ENCODE results near the gene MED8. TPM values are rescaled to one million over a fixed set of nuclear protein-coding genes. Genes with fewer than 3 reads are reported as not detected.

The MED8 gene
- total and polyA plus RNA-seq, 2 of the 13 experiments (the other 11 are each of a cell fraction or from before 2014, with no cell fraction given) = 16.9 to 77.4 TPM

- no peak for TF ChIP-seq CEBPB (IDR thresholded peaks at IDR 0.05; ENCODE audit: borderline replicate concordance, low read depth, low read length)
- peak; percentile 91 for TF ChIP-seq ZNF598 (CRISPR knock-in tag; IDR thresholded peaks at IDR 0.05; ENCODE audit: borderline replicate concordance)
- TF ChIP-seq, protein P1, sequence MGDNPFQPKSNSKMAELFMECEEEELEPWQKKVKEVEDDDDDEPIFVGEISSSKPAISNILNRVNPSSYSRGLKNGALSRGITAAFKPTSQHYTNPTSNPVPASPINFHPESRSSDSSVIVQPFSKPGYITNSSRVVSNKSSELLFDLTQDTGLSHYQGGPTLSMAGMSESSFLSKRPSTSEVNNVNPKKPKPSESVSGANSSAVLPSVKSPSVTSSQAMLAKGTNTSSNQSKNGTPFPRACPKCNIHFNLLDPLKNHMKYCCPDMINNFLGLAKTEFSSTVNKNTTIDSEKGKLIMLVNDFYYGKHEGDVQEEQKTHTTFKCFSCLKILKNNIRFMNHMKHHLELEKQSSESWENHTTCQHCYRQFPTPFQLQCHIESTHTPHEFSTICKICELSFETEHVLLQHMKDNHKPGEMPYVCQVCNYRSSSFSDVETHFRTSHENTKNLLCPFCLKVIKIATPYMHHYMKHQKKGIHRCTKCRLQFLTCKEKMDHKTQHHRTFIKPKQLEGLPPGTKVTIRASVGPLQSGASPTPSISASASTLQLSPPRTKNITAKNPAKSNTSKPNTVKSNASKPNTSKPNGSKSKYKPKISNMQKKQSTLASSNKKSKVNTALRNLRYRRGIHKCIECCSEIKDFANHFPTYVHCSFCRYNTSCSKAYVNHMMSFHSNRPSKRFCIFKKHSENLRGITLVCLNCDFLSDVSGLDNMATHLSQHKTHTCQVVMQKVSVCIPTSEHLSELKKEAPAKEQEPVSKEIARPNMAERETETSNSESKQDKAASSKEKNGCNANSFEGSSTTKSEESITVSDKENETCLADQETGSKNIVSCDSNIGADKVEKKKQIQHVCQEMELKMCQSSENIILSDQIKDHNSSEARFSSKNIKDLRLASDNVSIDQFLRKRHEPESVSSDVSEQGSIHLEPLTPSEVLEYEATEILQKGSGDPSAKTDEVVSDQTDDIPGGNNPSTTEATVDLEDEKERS (CRISPR knock-in tag; IDR thresholded peaks at IDR 0.05) = no peak
- 0 out of 2 replicates have a peak, but pooled peaks have one; percentile 63 for TF ChIP-seq ZNF343 (CRISPR knock-in tag; IDR thresholded peaks at IDR 0.05)
- TF ChIP-seq PHF5A (CRISPR knock-in tag; IDR thresholded peaks at IDR 0.05; ENCODE audit: low read depth, unreplicated experiment) = no peak
- TF ChIP-seq ZNF275 (CRISPR knock-in tag; IDR thresholded peaks at IDR 0.05; ENCODE audit: borderline replicate concordance) = no peak
- TF ChIP-seq, protein P2, sequence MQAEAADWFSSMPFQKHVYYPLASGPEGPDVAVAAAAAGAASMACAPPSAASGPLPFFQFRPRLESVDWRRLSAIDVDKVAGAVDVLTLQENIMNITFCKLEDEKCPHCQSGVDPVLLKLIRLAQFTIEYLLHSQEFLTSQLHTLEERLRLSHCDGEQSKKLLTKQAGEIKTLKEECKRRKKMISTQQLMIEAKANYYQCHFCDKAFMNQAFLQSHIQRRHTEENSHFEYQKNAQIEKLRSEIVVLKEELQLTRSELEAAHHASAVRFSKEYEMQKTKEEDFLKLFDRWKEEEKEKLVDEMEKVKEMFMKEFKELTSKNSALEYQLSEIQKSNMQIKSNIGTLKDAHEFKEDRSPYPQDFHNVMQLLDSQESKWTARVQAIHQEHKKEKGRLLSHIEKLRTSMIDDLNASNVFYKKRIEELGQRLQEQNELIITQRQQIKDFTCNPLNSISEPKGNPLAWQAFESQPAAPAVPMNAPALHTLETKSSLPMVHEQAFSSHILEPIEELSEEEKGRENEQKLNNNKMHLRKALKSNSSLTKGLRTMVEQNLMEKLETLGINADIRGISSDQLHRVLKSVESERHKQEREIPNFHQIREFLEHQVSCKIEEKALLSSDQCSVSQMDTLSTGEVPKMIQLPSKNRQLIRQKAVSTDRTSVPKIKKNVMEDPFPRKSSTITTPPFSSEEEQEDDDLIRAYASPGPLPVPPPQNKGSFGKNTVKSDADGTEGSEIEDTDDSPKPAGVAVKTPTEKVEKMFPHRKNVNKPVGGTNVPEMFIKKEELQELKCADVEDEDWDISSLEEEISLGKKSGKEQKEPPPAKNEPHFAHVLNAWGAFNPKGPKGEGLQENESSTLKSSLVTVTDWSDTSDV (CRISPR knock-in tag; IDR thresholded peaks at IDR 0.05) = no peak
- peak; percentile 72; the same call in 1 of the 2 replicates for TF ChIP-seq ZSCAN29 (CRISPR knock-in tag; conservative IDR thresholded peaks at IDR 0.05)
- TF ChIP-seq, protein P3, sequence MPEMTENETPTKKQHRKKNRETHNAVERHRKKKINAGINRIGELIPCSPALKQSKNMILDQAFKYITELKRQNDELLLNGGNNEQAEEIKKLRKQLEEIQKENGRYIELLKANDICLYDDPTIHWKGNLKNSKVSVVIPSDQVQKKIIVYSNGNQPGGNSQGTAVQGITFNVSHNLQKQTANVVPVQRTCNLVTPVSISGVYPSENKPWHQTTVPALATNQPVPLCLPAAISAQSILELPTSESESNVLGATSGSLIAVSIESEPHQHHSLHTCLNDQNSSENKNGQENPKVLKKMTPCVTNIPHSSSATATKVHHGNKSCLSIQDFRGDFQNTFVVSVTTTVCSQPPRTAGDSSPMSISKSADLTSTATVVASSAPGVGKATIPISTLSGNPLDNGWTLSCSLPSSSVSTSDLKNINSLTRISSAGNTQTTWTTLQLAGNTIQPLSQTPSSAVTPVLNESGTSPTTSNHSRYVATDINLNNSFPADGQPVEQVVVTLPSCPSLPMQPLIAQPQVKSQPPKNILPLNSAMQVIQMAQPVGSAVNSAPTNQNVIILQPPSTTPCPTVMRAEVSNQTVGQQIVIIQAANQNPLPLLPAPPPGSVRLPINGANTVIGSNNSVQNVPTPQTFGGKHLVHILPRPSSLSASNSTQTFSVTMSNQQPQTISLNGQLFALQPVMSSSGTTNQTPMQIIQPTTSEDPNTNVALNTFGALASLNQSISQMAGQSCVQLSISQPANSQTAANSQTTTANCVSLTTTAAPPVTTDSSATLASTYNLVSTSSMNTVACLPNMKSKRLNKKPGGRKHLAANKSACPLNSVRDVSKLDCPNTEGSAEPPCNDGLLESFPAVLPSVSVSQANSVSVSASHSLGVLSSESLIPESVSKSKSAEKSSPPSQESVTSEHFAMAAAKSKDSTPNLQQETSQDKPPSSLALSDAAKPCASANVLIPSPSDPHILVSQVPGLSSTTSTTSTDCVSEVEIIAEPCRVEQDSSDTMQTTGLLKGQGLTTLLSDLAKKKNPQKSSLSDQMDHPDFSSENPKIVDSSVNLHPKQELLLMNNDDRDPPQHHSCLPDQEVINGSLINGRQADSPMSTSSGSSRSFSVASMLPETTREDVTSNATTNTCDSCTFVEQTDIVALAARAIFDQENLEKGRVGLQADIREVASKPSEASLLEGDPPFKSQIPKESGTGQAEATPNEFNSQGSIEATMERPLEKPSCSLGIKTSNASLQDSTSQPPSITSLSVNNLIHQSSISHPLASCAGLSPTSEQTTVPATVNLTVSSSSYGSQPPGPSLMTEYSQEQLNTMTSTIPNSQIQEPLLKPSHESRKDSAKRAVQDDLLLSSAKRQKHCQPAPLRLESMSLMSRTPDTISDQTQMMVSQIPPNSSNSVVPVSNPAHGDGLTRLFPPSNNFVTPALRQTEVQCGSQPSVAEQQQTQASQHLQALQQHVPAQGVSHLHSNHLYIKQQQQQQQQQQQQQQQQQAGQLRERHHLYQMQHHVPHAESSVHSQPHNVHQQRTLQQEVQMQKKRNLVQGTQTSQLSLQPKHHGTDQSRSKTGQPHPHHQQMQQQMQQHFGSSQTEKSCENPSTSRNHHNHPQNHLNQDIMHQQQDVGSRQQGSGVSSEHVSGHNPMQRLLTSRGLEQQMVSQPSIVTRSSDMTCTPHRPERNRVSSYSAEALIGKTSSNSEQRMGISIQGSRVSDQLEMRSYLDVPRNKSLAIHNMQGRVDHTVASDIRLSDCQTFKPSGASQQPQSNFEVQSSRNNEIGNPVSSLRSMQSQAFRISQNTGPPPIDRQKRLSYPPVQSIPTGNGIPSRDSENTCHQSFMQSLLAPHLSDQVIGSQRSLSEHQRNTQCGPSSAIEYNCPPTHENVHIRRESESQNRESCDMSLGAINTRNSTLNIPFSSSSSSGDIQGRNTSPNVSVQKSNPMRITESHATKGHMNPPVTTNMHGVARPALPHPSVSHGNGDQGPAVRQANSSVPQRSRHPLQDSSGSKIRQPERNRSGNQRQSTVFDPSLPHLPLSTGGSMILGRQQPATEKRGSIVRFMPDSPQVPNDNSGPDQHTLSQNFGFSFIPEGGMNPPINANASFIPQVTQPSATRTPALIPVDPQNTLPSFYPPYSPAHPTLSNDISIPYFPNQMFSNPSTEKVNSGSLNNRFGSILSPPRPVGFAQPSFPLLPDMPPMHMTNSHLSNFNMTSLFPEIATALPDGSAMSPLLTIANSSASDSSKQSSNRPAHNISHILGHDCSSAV (CRISPR knock-in tag; IDR thresholded peaks at IDR 0.05; ENCODE audit: borderline replicate concordance) = no peak
- TF ChIP-seq MNT (IDR thresholded peaks at IDR 0.05) = no peak
These were observed 21.5 kb downstream of the MED8 start, which contains the start of gene ELOVL1 (continued) for GRCh38 chr1:43367904-43368645.

Data from HepG2 (cell line).